ENCODE measurements around the gene SPTBN1. TPM values are rescaled to one million over a fixed set of nuclear protein-coding genes. Genes with fewer than 3 reads are reported as not detected.
A peak's percentile ranks its signal among the peaks of the same experiment; 100 is the strongest.

Gene SPTBN1
- total and polyA plus RNA-seq, 2 of the 4 experiments (the other 2 are of a cell fraction), result 49.1 to 241 TPM

DNA sequence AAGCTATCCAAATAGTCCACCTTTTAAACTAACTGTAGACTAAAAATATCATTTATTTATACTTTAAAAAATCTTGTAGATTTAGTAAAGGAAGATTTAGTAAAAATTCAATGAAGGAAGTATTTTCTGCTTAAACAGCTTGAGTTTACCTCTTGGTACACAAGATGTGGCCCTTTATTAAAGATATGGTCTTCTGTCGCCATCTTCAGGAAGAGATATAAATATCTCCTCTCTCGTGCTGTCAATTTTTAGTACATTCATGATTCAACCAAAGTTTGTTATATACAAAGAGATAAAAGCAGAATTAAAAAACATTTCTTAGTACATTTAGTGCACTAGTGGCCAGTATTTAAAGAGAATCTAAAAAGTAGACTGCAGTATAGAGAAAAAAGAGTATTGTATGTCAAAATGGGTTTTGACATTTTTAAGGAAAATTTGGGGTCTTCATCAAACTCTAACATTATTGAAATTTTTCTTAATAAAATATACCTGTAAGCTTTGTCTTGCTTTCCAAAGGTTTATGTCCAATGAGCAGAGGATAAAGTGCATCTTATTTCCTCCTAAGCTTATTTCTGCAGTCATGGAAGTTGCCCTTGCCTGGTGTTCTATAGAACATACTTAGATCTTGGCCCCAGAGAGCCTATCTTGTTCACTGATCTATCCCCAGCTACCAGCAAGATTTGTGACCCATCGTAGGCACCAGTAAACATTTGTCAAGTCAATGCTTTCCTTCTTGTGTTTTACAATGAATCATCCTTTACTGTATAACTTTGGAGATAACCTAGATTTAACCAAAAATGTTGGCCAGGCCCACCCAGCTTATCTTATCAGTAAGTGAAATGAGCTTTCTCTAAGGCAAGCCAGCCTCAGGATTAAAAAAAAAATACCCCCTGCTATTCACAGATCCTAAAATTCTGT lies 248.8 kb downstream of the SPTBN1 start:
- in situ Hi-C loops (cut with MboI; ENCODE audit: low sequenced_read_pairs), result loop anchor here (10.0 kb wide), 3 partner anchors 180 to 590 kb away; partner anchors contain the start of gene ACYP2
- CTCF ChIA-PET, result interaction anchor here (0.6 to 2.5 kb wide), 17 partner anchors 9 to 1242 kb away, joined by 3 to 13 read pairs (median 3); no protein-coding TSS in a partner anchor
- TF ChIP-seq ELK1 (IDR thresholded peaks at IDR 0.05; ENCODE audit: borderline replicate concordance, low read depth, low read length) (no peak), RAD21 (IDR thresholded peaks at IDR 0.05; ENCODE audit: low read length) (peak; percentile 85), POLR2A (IDR thresholded peaks at IDR 0.05; ENCODE audit: low read depth, low read length) (no peak), NFE2L2 (IDR thresholded peaks at IDR 0.05; ENCODE audit: low read depth, low read length) (no peak), CHD1 (IDR thresholded peaks at IDR 0.05; ENCODE audit: low read depth, low read length) (no peak), RFX5 (IDR thresholded peaks at IDR 0.05; ENCODE audit: low read depth, low read length) (no peak), MXI1 (IDR thresholded peaks at IDR 0.05; ENCODE audit: borderline replicate concordance, low read depth, low read length) (no peak), SMC3 (IDR thresholded peaks at IDR 0.05; ENCODE audit: low read depth, low read length) (peak; percentile 88), FOS (IDR thresholded peaks at IDR 0.05; ENCODE audit: low read depth, low read length) (no peak), MAFK (IDR thresholded peaks at IDR 0.05; ENCODE audit: low read depth, low read length) (no peak), MAZ (IDR thresholded peaks at IDR 0.05; ENCODE audit: borderline replicate concordance, low read depth, low read length) (no peak), RCOR1 (IDR thresholded peaks at IDR 0.05; ENCODE audit: insufficient replicate concordance, low read length) (no peak)
- TF ChIP-seq, protein P1, sequence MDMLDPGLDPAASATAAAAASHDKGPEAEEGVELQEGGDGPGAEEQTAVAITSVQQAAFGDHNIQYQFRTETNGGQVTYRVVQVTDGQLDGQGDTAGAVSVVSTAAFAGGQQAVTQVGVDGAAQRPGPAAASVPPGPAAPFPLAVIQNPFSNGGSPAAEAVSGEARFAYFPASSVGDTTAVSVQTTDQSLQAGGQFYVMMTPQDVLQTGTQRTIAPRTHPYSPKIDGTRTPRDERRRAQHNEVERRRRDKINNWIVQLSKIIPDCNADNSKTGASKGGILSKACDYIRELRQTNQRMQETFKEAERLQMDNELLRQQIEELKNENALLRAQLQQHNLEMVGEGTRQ (IDR thresholded peaks at IDR 0.05; ENCODE audit: low read depth, low read length), result no peak
- TF ChIP-seq, protein P2, sequence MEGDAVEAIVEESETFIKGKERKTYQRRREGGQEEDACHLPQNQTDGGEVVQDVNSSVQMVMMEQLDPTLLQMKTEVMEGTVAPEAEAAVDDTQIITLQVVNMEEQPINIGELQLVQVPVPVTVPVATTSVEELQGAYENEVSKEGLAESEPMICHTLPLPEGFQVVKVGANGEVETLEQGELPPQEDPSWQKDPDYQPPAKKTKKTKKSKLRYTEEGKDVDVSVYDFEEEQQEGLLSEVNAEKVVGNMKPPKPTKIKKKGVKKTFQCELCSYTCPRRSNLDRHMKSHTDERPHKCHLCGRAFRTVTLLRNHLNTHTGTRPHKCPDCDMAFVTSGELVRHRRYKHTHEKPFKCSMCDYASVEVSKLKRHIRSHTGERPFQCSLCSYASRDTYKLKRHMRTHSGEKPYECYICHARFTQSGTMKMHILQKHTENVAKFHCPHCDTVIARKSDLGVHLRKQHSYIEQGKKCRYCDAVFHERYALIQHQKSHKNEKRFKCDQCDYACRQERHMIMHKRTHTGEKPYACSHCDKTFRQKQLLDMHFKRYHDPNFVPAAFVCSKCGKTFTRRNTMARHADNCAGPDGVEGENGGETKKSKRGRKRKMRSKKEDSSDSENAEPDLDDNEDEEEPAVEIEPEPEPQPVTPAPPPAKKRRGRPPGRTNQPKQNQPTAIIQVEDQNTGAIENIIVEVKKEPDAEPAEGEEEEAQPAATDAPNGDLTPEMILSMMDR (conservative IDR thresholded peaks at IDR 0.05; ENCODE audit: low read depth, low read length), result peak; percentile 81

More for the DNA sequence above, 248.8 kb downstream of the SPTBN1 start:
- H2AFZ ChIP-seq (replicated peaks; ENCODE audit: low read length, poor library complexity), result no peak overlapping the region
- BruUV-seq (replicated peaks), result no TSS peak
- no peak overlapping the region for H3K18ac ChIP-seq (ENCODE audit: low read depth, low read length)
- no peak overlapping the region for H3K4me2 ChIP-seq (ENCODE audit: low read depth, low read length)
- H3K79me1 ChIP-seq (ENCODE audit: low read depth in 1 of 2, low read length in 2 of 2), result no peaks in the 10 kb centered on the region
- no peak overlapping the region for H2BK15ac ChIP-seq (ENCODE audit: low read depth, low read length)
- intact Hi-C loops (cut with micrococcal nuclease), result loop anchor here (1.0 to 5.0 kb wide), 8 partner anchors 40 to 598 kb away; partner anchors contain the start of genes ACYP2 and SPTBN1
- no peak overlapping the region for H2BK120ac ChIP-seq (ENCODE audit: low read depth, low read length)
- POLR2A ChIA-PET (ENCODE audit: unreplicated experiment), result interaction anchor here (0.7 to 1.2 kb wide), 2 partner anchors 39 to 180 kb away, joined by 3 to 5 read pairs; no protein-coding TSS in a partner anchor
- no peaks in the 10 kb centered on the region for H3K9me3 ChIP-seq (ENCODE audit: control insufficient read depth, insufficient read depth, low read length)
- H4K8ac ChIP-seq (ENCODE audit: low read depth in 2 of 2, low read length in 2 of 2), result no peak overlapping the region
- ATAC-seq (ENCODE audit: low read depth) (peak; percentile 87), DNase-seq (peak; percentile 77)
- H2AK9ac ChIP-seq (replicated peaks; ENCODE audit: low read depth, low read length, poor library complexity), result no peak overlapping the region
- no peak overlapping the region for H3K27ac ChIP-seq (ENCODE audit: insufficient read depth, low read length)
- no peaks in the 10 kb centered on the region; the same call in 1 of the 2 replicates for H3K4me1 ChIP-seq (ENCODE audit: control insufficient read depth, insufficient read depth, low read length)
- no peak overlapping the region for H3K4ac ChIP-seq (ENCODE audit: low read depth, low read length)
- no peak overlapping the region for H2BK5ac ChIP-seq (ENCODE audit: low read depth, low read length, poor library complexity, severe bottlenecking)
- H3K56ac ChIP-seq (ENCODE audit: extremely low read depth, insufficient read depth, low read length), result no peak overlapping the region
- no peak overlapping the region for H2AK5ac ChIP-seq (ENCODE audit: low read depth, low read length)
- WGBS, 2 experiments (ENCODE audit: extremely low coverage in 2 of 2, insufficient read length in 1 of 2), result no CpG with 5 or more reads among the region's 3 CpGs
- no peak overlapping the region for H2BK20ac ChIP-seq (ENCODE audit: low read depth, low read length)
- peaks cover 15% of the 10 kb centered on the region for H3K27me3 ChIP-seq (ENCODE audit: control insufficient read depth, insufficient read depth, low read length)
- H4K91ac ChIP-seq (ENCODE audit: insufficient read depth, low read depth, low read length), result no peak overlapping the region
- H3K14ac ChIP-seq (replicated peaks; ENCODE audit: low read depth, low read length), result no peak overlapping the region
- H4K20me1 ChIP-seq (ENCODE audit: insufficient read depth, low read length), result no peaks in the 10 kb centered on the region
- no peak overlapping the region for H3K23ac ChIP-seq (ENCODE audit: low read depth, low read length)
- H3K4me3 ChIP-seq (ENCODE audit: insufficient read depth, low read depth, low read length), result no peak overlapping the region
- H3K36me3 ChIP-seq (ENCODE audit: control insufficient read depth, insufficient read depth, low read length), result no peaks in the 10 kb centered on the region
- no peaks in the 10 kb centered on the region for H3K9me1 ChIP-seq (ENCODE audit: insufficient read depth, low read length)
- dilution Hi-C loops (cut with HindIII; ENCODE audit: low sequenced_read_pairs, unreplicated experiment), result no loop called here
- no peak overlapping the region for H3K9ac ChIP-seq (ENCODE audit: low read depth, low read length)
- H4K5ac ChIP-seq (ENCODE audit: low read depth, low read length), result no peak overlapping the region

All from IMR-90 (cell line).